ENCODE results near the gene JAKMIP2. TPM values are rescaled to one million over a fixed set of nuclear protein-coding genes. Genes with fewer than 3 reads are reported as not detected.
"Not testable (repeated sequence)": the region's sequence is repeated elsewhere in the genome, so short reads cannot be mapped to it uniquely, and the experiment has no call there.

Gene JAKMIP2
- total RNA-seq, 1 donor from 2014 or later = 0.40 TPM

DNA sequence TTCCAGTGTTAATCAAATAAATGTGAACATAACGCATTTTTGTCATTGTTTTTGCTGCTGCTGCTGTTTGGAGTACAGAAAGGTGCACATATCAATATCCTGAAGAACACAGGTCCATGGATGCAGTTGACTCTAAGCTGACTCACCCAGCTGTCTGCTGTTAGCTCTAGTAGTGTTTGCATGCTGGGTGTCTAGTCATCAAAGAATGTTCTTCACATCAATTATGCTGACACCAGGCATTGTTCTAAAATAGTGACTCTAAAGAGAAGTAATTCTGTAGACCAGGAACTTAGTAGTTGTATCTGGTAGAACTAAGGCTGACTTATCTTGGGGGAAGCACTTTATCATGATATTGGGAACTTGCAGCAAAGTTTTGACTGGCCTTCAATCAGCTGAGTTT, 217.0 kb downstream of the JAKMIP2 start:
- no peak for ATAC-seq
- no peak for DNase-seq (ENCODE audit: low spot score)

DNA sequence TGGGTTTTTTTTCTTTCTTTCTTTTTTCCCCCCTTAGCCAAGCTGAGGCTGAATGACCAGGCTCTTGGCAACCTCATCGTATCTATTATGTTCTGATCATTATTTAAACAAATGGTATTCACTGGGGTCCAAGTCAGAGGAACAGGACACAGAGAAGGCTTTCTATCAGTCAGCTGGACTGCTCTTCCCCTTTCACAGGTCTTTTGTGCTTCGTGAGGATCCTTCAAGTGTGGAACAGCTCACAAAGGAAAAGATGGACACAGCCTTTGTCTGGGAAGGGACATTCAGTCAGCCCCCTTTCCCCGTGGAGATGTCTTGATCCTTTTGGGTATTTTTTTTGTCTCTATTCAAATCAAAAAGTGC, 218.4 kb downstream of the JAKMIP2 start:
- DNase-seq (ENCODE audit: low spot score) = no peak

DNA sequence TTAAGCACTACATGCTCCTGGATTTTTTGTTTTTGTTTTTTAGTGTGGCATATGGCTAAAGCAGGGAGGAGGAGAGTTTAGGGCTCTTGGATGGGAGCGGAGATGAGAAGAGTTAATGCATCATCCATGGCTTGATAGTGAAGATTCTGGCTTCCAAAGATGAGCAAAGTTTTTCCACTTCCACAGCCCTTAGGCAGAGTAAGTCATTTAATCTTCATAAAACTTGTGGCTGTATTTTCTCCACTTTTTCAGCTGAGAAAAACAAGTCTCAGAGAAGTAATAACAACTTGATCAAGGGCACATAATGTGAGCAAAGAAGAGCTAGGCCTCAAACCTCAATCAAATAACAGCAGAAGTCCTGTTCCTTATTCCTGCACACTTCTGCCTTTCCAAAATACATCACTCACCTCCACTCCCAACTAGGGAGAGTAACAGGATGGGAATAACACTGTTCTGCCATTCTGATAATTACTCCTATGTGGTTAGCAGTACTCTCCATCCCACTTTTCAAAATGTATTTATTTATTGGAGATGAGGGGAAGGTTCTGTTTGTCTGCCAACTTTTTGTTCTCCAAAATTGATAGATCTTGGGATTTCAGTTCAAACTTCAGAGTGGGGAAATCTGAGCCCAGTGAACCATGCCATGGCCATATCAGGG, 218.9 kb downstream of the JAKMIP2 start:
- DNase-seq (ENCODE audit: low spot score) (no peak), ATAC-seq (no peak)

More for the DNA sequence above, 218.4 kb downstream of the JAKMIP2 start:
- ATAC-seq = no peak

DNA sequence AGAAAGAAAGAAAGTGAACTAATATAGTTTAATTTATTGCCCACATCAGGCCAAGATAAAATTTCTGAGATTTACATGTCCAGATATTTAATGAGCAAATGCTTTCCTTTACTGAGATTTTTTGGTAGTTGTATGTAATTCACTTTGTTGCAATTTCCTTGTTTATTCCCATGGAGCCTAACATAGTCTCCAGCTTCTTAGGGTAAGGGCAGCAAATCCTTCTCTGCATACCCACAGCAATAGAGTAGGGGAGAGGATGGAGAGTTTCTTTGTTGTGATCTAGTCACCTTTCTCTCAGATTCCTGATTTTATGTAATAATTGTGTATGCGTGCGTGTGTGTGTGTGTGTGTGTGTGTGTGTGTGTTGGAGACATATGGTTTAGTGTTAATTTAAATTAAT, 221.1 kb downstream of the JAKMIP2 start:
- DNase-seq (ENCODE audit: low spot score) (no peak), ATAC-seq (no peak)

DNA sequence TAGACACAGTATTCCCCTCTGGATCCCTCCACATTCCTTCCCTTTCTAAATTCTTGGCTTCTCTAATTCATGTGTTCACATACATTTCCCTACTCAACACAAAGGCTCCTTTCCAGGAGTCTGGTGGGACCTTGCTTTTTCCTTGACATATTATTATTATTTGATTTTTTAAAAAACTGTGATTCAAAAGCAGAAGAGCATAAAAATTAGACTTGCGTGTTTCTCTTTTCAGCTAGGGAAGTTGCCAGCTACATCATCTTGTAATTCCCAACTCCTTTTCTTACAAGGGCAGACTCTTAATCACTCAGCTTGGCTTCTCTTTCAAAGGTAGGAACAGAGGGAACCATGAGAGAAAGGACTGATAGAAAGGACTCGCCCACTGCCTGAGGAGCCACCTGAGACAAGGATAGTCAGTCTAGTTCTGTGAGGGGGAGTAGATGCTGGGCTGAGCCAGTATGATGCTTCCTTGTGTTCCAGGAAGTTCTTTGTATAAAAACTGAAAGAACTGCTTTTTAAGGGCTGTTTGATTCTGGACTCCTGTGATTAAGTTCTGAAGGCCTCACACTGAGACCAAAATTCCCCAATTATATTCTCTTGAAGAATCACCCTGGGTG, 221.7 kb downstream of the JAKMIP2 start:
- DNase-seq (ENCODE audit: low spot score) = no peak
- no peak for ATAC-seq

DNA sequence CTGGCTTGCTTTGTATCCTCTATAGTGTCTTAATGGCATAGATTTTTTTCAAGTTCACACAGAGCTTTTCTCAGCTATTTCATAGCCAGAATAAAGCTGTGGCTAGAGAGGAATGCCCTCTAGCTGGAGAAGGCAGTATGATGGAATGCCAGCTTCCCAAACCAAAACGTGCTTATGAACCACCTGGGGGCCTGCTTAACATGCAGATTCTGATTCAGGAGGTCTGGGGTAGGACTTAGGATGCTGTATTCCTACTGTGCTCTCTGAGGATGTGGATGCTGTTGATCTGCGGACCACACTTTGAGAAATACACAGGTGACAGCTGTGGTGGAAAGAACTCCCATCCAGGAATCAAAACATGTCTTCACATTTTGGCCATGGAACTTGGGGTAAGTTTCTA, 222.8 kb downstream of the JAKMIP2 start:
- DNase-seq (ENCODE audit: low spot score) (no peak), ATAC-seq (no peak)

DNA sequence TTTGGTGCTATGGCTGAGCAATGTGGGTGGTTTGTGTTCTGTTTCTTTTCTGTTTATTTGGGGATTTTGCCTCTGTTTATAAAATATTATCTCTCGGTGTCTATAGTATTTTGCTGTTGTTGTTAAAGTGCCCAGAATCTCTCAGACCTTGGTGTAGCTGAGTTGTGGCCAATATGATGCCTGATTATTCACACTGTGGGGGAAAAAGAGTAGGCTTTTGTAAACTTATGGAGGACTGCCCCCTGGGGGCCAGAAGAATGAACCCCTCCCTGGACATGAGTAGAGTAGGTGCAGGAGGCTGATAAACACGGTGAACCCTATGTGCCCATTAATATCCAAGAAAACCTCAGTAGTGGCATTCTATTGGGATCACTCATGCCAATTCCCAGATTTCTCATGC, 223.7 kb downstream of the JAKMIP2 start:
- DNase-seq (ENCODE audit: low spot score) (no peak), ATAC-seq (peak; percentile 55)

DNA sequence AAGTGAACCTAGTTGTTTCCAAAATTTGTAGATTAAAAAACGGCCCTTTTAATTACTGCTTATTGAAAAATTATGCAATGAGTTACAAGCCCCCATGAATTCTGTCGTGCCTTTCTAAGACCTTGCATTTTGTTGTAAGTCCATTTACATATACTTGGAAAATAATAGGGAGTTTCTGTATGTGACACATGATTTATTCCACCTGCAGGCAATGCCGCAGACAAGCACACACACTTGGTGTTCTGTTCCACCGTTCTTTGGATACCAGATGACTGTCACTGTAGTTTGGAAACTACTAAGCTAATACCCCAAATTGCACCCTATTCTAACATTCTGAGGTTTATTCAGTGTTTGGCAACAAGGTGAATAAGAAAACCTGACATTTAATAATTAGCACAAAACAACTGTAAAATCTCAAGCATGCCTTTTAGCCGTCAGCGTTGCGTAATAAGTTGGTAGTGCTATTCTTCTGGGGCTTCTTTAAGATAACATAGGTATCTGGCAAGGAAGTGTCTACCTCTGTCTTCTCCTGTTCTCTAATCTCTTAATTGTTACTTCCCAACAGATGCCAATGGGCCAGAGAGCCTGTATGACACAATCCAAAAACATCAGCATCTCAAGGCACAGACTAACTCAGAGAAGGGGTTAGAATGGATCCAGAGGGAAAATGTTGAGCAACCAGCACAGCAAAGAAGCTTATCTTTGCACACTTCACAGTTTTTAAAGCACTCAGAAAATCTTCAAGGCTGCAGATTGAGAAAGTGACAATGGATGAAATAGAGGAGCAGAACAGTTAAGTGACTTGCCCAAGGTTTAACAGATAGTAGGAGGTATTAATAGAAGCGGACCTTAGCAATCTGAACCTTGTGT, 224.4 kb downstream of the JAKMIP2 start:
- no peak for DNase-seq (ENCODE audit: low spot score)
- ATAC-seq = no peak

DNA sequence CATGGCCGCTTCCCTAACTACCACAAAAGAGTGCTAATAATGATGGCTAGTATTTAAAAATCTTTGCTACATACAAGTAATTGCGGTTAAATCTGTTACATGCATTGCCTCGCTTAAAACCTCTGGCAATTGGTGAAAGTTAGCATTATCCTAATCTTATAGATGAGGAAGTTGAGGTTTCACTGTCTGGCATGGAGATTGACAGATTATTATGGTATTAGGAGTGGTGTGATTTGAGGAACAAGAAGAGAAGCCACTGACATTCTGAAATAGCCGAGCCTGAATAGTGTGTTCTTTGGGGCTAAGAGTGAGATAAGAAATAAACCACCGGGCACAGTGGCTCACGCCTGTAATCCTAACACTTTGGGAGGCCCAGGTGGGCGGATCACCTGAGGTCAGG, 227.4 kb downstream of the JAKMIP2 start:
- ATAC-seq = no peak
- DNase-seq (ENCODE audit: low spot score) = no peak

DNA sequence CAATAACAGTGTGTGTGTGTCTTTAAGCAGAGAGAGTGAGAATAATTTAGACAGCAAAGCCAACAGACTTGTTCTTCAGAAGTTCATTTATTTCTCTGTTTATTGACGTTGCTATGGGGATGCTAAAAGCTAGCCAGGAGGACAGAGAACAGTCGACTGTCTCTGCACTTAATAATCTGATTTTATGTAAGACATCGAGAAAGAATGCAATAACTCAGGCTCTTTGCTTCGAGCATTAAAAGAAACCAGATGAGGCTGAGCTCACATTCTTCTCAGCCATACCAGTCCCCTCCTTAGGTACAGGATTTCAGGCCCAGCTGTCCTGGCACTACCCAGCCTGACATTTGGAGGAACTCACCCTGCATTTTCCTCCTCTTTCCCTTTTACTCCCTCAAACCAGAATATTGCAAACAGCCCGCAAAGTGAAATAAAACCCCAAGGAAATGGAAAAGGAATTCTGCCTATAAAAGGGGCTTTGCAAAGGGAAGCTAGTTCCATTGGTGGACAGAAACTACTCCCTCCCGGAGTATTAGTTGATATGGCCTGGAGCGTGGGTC, 228.2 kb downstream of the JAKMIP2 start:
- DNase-seq (ENCODE audit: low spot score) = no peak

DNA sequence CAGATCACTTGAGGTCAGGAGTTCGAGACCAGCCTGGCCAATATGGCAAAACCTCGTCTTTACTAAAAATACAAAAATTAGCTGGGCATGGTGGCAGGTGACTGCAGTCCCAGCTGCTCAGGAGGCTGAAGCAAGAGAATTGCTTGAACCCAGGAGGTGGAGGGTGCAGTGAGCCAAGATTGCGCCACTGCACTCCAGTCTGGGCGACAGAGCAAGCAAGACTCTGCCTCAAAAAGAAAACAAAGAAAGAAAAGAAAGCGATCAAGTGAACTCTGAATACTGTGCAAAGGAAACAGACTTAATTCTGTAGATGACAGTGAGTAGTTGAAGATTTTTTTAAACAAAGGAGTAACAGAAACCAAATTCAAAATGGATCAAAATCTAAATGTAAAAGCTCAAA, 228.7 kb downstream of the JAKMIP2 start:
- not testable (repeated sequence) for ATAC-seq; DNase-seq (ENCODE audit: low spot score)

More for the DNA sequence above, 228.2 kb downstream of the JAKMIP2 start:
- ATAC-seq = no peak

DNA sequence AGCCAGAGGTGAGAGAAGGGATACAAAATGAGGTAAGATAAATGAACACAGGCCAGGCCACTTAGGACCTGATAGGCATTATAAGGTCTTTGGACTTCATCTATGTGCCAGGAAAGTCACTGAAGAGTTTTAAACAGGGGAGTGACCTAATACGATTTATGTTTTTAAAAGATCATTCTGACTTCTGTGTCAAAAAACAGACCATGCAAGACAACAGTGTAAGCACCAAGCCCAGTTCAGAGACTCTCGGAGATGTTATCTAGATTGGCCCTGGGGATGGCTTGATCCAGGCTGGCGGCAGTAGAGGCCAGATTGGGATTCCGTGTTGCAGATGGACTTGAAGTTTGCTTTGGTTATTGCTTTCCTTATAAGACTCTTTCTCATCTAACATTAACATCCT, 229.6 kb downstream of the JAKMIP2 start:
- DNase-seq (ENCODE audit: low spot score) (no peak), ATAC-seq (no peak)

DNA sequence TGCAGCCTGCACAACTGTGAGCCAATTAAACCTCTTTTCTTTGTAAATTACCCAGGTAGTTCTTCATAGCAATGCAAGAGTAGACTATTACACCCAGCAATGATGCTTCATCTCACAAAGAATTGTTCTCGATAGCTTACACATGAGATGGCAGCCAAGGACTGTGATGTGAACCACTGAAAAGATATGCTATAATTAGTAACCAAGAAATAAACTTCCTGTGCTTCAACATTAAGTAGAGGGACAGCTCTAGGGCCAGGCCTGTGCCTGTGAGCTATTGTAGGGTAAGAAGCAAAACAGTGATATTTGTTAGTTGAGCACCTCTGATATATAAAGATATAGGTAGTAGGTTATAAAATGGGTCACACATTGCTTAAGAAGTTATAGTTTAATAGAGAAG, 230.9 kb downstream of the JAKMIP2 start:
- DNase-seq (ENCODE audit: low spot score) (no peak), ATAC-seq (no peak)

DNA sequence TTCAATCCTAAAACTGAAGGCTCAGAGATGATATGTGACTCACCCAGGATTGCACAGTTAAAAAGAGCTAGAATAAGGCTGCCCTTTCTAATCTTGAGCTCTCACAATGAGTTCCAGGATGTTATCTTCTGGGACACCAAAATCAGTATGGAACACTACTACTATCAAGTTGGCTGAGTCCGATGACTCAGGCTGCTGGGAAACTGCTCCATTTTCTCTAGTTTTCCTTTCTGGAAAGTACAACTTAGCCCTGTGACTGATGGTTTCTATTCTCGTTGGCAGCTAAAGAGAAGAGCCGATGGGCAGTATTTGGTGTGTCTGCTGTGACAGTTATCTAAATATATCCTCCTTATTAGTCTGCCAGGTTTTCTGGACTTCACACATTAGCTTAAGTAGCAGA, 234.8 kb downstream of the JAKMIP2 start:
- ATAC-seq (peak; percentile 20), DNase-seq (ENCODE audit: low spot score) (no peak)

DNA sequence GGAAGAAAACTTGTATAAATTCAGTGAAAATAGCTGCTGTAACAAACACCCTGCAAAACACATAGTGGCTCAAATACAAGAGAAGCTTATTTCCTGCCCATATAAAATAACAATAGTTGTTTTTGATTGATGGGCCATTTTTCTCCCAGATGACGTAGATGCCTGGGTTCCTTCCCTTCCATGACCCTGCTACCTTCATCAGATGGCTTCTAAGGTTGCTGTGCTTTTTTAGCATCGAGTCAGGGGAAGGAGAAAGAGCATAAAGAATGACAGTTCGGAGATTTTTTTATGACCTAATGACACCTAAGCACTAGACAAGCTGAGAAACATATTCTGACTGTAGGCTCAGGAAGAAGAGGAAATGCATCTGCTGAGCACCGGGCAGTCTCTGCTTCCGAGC, 238.0 kb downstream of the JAKMIP2 start:
- ATAC-seq (no peak), DNase-seq (ENCODE audit: low spot score) (no peak)

DNA sequence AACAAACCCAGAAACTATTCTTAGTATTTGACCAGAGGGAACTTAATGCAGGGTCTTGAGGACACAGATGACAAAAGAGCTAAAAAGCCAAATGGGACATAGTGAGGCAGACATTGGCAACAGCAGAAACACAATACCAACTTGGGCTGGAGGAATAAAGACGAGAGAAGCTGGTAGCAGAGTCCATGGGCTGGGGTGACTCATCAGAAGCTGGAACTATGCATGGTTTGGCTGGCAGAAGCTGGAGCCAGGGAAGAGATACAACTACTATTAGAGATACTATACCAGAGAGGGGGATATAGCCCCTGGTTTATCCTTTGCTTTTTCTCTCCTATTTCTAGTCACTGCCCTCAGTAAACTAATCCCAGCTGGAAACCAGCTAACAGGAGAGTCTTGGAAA, 243.5 kb downstream of the JAKMIP2 start:
- ATAC-seq = no peak
- DNase-seq (ENCODE audit: low spot score) = no peak

DNA sequence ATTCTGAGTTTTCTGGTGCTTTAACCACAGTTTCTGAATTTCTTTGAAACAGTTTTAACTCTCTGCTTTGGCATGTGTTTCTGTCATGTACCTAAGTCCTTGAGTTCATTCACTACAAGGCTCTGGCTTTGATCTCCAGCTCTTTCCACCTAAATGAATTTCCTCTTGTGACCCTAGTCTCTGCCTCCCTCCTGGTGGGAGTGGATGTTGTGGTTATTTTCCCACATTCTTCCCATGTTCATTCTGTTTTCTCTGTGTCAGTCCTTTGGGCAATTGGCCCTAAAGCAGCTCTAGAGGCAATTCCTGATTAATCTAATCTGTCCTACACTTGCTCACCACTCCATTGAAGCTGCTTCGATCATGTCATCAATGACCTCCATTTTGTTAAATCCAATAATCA, 244.3 kb downstream of the JAKMIP2 start:
- ATAC-seq (no peak), DNase-seq (ENCODE audit: low spot score) (no peak)

Other genes with a start within 250 kb of the JAKMIP2 start
- gene SPINK1, start 48.9 kb upstream of the JAKMIP2 start, total RNA-seq = 20.0 TPM
- not detected for gene SCGB3A2, start 96.0 kb upstream of the JAKMIP2 start, total RNA-seq
- not detected for gene C5orf46, start 123.8 kb upstream of the JAKMIP2 start, total RNA-seq